ENCODE results near the gene TTL.
"Not testable (repeated sequence)": the region's sequence is repeated elsewhere in the genome, so short reads cannot be mapped to it uniquely, and the experiment has no call there.

TTL gene

DNA sequence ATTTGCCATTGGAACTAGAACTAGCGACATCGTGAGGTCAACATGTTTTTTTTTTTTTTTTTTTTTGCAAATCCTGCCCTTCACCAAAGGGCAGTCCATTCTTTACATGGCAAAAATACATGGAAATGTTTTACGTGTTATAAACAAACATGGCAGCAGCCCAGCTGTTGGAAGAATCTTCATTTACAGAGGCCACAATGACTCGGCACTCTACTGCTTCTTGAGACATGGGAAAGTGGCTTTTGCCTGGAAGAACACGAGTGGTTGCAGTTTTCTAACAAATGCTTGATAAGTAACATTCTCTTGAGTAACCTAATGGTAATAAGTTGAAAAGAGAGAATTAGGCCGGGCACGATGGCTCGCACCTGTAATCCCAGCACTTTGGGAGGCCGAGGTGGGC, 37.5 kb downstream of the TTL start:
- in situ Hi-C loops (cut with MboI; ENCODE audit: low sequenced_read_pairs), result no loop called here

DNA sequence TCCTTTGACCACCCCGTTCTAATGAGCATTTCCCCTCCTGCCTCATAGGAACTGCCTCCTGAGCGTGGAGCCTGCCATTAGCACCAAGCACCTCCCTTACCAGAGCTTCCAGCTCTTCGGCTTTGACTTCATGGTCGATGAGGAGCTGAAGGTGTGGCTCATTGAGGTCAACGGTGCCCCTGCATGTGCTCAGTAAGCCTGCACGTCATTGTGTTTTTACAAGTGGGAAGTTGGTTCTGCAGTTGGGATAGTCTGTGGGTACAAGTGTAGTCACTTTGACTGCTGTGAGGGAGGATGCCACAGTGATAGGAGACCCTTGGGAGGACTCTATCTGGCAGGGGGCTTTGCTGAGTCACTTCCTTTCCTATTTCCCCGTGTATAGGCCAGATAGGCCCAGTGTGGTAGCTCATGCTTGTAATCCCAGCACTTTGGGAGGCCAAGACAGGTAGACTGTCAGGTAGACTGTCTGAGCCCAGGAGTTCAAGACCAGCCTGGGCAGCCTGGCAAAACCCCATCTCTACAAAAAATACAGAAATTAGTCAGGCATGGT, 38.4 kb downstream of the TTL start:
- in situ Hi-C loops (cut with MboI; ENCODE audit: low sequenced_read_pairs), result no loop called here

DNA sequence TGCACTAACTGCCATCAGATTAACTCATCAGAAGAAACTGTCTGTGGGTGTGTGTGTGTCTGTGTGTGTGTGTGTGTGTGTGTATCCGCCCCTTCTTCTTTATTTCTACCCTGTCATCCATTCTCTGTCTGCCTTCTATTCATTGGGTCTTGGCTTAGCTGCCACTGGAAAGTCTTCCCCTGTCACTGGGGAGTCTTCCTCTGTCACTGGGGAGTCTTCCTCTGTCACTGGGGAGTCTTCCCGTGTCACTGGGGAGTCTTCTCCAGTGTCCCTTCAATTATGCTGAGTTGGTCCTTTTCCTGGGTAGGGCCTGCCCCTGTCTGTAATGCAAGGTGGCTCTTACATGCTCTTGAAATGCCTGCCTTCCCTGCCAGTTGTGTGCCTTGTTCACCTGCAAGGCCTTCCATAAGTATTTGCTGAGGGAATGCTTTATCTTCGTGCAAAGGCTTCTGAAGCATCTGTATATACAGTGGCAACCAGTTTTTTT, 41.4 kb downstream of the TTL start:
- in situ Hi-C loops (cut with MboI; ENCODE audit: low sequenced_read_pairs), result no loop called here

DNA sequence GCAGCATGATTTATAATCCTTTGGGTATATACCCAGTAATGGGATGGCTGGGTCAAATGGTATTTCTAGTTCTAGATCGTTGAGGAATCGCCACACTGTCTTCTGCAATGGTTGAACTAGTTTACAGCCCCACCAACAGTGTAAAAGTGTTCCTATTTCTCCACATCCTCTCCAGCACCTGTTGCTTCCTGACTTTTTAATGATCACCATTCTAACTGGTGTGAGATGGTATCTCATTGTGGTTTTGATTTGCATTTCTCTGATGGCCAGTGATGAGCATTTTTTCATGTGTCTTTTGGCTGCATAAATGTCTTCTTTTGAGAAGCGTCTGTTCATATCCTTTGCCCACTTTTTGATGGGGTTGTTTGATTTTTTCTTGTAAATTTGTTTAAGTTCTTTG, 42.3 kb downstream of the TTL start:
- in situ Hi-C loops (cut with MboI; ENCODE audit: low sequenced_read_pairs), result not testable (repeated sequence)

DNA sequence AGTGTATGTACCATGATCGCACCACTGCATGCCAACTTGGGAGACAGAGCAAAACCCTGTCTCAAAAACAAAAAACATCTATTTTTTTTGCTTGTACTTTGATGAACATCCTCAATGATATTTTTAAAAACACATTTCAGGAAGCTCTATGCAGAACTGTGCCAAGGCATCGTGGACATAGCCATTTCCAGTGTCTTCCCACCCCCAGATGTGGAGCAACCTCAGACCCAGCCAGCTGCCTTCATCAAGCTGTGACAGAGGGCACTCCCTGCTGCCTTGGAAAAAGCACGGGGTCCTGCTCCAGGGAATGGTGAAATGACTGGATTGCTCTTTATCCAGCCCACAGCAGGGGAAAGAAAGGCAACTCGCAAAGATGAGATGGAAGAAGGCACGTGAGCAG, 46.6 kb downstream of the TTL start:
- in situ Hi-C loops (cut with MboI; ENCODE audit: low sequenced_read_pairs), result no loop called here

DNA sequence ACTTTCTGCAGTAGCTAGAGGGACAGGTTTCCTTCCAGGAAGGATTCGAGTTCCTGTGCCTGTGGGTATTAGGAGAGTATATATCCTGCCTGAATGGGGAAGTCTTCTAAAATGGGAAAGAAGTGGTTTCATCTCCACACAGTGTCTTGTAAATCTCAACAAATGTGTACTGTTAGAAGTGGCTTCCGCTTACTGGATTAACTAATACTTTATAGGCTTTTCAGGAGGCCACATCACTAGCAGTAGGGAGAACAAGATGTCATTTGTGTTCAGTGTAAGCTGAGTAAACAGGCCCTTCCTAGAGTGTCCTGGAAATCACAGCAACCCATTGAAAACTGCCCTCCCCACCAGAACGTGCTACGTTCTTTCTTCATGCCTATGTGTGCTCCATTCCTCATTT, 47.8 kb downstream of the TTL start:
- in situ Hi-C loops (cut with MboI; ENCODE audit: low sequenced_read_pairs), result no loop called here

DNA sequence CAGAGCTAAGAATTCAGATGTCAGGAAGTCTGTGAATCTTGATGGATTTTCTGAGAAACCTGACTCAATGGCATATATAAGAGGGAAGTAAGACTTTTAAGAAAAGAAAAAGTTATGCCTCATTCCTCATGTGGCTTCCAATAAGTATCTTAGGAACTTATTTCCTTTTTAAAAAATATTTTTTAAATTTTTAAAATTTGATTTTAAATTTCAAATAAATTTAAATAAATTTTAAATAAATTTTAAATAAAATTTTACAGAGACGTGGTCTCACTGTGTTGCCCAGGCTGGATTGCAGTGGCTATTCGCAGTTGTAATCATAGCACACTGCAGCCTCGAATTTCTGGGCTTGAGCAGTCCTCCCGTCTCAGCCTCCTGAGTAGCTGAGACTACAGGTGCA, 48.8 kb downstream of the TTL start:
- in situ Hi-C loops (cut with MboI; ENCODE audit: low sequenced_read_pairs), result no loop called here

DNA sequence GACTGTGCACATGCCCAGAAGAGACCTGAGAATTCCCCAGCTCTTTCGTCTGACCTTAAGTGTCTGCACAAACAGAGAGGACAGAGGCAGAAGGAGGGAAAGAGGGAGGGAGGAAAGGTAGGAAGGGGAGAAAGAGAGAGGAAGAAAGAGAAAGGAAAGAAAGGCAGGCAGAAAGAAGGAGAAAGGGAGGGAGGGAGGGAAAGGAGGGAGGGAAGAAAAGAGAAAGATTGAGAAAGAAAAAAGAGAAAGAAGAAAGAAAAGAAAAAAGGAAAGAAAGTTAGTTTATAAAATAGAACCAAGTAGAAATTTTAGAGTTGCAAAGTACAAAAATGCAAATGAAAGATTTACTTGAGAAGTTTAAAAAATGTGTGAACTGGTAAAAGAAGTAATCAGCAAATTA, 52.9 kb downstream of the TTL start:
- in situ Hi-C loops (cut with MboI; ENCODE audit: low sequenced_read_pairs), result no loop called here

DNA sequence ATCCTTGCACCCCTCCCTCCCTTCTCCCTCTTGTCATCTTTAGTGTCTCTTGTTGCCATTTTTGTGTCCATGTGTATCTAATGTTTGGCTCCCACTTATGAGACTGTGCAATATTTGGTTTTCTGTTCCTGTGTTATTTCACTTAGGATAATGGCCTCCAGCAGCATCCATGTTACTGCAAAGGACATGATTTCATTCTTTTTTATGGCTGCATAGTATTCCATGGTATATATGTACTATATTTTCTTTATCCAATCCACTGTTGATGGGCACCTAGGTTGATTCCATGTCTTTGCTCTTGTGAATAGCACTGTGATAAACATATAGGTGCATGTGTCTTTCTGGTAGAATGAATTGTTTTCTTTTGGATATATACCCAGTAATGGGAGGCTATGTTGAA, 54.7 kb downstream of the TTL start:
- in situ Hi-C loops (cut with MboI; ENCODE audit: low sequenced_read_pairs), result not testable (repeated sequence)

DNA sequence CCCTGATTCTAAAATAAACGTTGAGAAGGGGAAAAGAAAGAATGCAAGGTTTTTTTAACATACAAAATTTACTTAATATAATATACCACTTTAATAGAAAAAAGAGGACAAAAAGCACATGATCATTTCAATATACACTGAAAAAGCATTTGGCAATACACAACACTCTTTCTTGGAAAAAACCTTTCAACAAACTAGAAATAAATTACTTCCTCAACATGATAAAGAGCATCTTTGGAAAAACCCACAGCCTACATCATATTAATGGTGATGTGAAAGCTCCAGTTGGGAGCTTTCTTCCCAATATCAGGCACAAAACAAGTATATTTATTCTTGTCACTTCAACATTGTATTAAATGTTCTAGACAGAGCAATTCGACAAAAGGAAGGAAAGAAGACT, 57.4 kb downstream of the TTL start:
- in situ Hi-C loops (cut with MboI; ENCODE audit: low sequenced_read_pairs), result no loop called here

DNA sequence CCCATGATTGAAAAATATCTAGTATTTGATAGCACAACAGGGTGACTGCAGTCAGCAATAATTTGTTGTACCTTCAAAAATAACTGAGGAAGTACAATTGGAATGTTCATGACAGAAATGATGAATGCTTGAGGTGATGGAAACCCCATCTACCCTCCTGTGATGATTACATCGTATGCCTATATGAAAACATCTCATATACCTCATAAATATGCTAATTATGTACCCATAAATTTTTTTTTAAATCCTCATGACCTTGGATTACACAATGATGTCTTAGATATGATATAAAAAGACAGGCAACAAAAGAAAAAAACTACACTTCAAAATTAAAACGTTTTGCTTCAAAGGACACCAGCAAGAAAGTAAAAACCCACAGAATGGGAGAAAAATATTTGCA, 59.0 kb downstream of the TTL start:
- in situ Hi-C loops (cut with MboI; ENCODE audit: low sequenced_read_pairs), result no loop called here

DNA sequence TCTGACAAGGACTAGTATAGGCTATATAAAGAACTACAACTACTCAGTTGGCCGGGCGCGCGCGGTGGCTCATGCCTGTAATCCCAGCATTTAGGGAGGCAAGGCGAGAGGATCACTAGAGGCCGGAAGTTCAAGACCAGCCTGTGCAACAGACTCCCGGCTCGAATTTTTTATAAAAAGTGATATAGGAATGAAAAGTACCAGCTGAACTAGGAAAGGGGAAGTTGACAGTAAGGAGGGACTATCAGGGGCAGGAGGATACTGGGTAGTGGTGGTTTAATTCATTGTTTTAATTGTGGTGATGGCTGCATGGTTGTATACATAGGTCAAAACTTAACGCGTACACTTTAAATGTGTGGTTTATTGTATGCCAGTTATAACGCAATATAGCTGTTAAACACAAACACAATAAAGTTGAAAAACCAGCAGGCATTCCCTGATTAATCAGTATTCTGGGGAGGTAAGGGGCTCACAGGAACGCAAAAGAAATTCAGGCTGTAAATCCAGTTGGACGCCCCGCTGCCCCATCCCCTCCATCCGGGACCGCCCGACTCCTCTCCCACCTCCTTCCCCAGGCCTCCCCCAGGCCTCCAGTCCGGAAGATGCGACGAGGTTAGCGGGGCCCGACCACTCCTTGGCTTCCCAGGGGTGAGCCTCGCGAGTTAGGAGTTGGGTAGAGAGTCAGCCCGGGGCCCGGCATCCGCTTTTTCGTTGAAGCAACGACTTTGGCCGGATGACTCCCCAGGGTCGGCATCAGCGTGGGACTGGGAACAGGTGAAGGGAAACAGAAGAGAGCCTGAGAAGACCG, 59.6 kb downstream of the TTL start:
- in situ Hi-C loops (cut with MboI; ENCODE audit: low sequenced_read_pairs), result no loop called here

DNA sequence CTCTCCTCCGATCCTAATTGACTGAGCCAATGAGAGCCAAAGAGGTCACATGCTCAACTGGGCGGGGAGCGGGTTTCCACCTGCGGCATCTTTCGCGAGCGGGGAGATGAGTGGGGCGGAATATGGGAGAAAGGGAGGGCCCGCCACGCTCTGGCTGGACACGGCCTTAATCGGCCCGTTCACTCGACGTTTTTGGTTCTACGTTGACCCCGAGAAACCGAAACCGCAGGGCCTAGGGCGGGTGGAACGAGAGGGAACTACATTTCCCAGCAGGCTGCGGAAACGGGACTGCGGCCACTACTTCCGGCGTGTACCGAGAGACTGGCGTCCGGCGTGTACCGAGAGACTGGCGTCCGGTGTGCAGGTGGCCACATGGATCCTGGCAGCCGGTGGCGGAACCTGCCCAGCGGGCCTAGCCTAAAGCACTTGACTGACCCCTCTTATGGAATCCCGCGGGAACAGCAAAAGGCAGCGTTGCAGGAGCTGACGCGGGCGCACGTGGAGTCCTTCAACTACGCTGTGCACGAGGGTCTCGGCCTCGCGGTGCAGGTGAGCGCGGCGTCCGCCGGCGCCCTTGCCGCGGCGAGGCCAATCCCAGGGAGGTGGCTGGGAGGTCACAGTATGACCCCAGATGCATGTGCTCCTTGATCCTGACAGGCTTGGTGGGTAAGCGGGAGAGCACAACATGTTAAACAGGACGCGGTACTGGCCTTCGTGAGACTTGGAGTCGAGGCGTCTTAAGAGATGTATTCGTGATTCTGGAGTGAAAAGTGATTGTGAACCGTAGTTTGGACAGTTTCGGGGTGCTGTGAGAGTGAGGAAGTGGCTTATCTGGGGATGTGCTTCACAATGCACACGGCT, 60.4 kb downstream of the TTL start, which contains the start of gene POLR1B:
TSS of gene POLR1B (plus strand) at position 343 of the 861 bp plus-strand sequence. CDS start at position 373, 30 bp downstream.
- in situ Hi-C loops (cut with MboI; ENCODE audit: low sequenced_read_pairs), result no loop called here

DNA sequence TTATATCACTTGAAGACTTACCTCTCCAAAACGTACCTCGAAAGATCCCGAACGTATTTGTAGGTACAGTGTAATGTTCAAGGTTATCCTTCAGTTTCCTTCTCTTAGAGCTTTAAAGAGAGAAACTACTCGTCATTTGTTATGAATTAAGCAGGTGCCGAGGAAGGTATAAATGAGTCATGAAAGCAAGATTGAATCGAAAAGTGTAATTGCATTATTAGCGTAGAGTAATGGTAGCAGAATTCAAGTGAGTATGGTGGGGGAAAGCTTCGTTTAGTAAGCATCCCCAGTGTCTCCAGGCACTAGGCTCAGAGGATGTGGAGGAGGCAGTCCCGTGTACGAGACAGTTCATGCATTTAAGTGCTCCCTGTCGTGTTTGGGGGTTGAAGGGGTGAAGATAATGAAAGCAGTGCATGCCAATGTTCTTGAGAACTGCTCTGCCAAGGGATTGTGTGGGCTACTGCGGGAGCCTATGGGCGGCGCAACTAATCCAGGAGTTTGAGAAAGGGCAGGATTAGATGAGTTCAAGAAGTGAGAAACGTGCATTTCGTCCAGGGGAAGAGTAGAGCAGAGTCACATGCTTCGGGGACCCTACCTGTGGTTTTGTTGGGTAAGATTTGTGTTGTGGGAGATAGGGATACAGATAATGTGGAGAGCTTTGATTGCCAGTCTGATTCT, 61.2 kb downstream of the TTL start:
- in situ Hi-C loops (cut with MboI; ENCODE audit: low sequenced_read_pairs), result no loop called here

DNA sequence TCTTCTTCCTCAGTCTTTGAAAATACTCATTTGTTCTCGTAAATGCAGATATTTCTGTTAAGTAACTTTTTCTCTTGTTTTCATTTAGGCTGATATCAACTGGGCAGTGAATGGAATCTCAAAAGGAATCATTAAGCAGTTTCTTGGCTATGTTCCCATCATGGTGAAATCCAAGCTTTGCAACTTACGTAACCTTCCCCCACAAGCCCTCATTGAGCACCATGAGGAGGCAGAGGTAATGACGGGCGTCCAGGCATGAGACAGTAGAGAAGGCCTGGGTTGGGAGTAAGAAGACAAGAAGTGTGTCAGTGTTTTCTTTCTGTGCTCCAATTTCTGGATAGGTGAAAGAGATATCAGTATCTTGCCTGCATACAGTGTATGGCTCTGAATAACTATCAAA, 65.4 kb downstream of the TTL start:
- in situ Hi-C loops (cut with MboI; ENCODE audit: low sequenced_read_pairs), result no loop called here

DNA sequence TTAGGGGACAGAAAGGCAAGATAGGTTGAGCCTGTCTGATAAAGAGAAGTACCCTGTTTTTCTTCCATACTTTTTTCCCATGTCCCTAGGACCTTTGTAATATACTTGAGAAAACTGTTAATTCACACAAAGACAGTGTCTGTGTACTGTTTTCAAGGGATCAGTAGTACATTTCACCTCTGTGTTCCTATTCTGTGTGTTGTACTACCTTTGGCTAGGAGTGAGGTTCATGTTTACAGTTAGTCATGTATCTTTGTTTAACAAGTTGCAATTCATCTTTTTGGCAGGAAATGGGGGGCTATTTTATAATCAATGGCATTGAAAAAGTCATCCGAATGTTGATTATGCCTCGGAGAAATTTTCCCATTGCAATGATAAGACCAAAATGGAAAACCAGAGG, 67.0 kb downstream of the TTL start:
- in situ Hi-C loops (cut with MboI; ENCODE audit: low sequenced_read_pairs), result no loop called here

DNA sequence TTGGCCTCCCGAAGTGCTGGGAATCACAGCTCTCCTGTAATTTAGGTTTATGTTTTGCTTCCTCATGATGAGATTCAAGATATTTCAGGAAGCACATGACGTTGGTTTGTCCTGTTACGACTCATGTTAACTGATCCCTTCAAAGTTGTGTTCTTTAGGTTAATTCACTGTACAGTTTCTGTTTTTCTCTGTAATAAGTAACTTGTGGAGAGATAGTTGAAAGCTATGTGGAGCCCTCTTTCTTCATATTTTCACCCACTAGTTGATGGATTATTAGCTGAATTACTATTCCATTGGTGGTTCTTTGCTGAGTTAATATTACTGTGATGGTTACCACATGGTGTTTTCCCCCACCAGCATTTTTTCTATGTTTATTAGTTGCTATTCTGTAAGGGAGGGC, 84.1 kb downstream of the TTL start:
- in situ Hi-C loops (cut with MboI; ENCODE audit: low sequenced_read_pairs), result no loop called here

DNA sequence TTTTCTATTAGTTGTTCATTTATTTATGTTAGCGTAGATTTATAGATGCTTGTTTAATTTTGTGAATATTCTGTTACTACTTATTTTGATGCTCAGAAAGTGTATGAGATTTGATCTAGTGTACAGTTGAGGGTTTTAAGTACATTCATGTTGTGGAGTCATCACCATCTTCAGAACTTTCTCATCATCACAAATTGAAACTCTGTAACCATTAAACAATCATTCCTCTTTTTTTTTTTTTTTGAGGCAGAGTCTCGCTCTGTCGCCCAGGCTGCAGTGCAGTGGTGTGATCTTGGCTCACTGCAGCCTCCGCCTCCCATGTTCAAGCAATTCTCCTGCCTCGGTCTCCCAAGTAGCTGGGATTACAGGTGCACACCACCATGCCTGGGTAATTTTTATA, 84.6 kb downstream of the TTL start:
- in situ Hi-C loops (cut with MboI; ENCODE audit: low sequenced_read_pairs), result not testable (repeated sequence)

DNA sequence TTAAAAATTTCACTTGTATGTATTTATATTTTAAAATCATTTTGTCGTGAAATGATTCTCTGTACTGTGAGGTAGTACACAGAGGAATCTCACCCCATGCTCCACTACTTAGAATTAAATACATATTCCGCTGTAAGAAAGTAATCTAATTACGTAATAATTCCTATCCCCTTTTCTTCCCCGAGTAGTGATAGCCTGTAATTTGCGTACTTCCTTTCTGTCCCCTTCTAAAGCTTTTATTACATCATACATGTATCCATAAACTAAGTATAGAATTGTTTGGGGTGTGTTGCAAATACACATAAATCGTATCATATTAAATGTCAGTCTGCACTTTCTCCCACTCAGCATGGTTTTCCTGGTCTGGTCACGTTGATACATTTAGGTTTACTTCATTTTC, 90.0 kb downstream of the TTL start:
- in situ Hi-C loops (cut with MboI; ENCODE audit: low sequenced_read_pairs), result no loop called here

DNA sequence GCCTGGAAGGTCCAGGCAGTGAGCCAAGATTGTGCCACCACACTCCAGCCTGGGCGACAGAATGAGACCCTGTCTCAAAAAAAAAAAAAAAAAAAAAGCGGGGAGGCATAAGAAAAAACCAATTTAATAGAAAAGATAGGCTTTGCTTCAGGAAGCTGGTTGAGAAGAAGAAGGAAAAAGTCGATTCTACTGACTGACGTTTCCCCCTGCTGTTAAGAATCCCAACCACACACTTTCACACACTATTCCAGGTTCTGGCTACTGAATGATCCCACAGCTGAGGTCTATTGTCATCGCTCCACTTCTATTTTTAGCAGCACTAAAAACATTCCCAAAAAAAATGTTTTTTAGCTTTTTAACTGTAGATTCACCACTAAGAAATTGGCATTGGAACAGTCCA, 95.8 kb downstream of the TTL start:
- in situ Hi-C loops (cut with MboI; ENCODE audit: low sequenced_read_pairs), result no loop called here

DNA sequence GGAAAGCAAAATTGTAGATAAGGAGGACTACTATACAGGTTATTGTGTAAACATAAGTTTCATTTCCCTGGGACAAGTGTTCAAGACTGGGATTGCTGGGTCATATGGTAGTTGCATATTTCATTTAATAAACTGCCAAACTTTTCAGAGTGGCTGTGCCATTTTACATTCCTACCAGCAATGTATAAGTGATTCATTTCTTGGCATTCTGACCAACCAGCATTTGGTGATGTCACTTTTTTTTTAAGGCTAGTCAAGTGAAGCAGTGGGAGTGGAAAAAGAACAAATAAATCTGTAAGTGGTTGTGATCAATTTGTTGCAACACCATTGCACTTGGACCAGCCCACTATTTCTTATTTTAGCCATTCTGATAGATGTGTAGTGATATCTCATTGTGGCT, 97.3 kb downstream of the TTL start:
- in situ Hi-C loops (cut with MboI; ENCODE audit: low sequenced_read_pairs), result no loop called here
